HFF-Myc (cell line): Measurements from ENCODE around the gene PRSS33.

Source experiments
- DNase-seq: peaks from one replicate; pipeline ENCODE4 v3.0.0-alpha.2; 2011; ENCODE audit warnings: low read depth; ENCODE audit errors: extremely low read depth
- H3K4me3 ChIP-seq: replicated peaks from 2 replicates; pipeline ENCODE4 v1.5.1; 2011; ENCODE audit warnings: low read depth, mild to moderate bottlenecking, control low read depth, low read length
- CTCF ChIP-seq: IDR thresholded peaks from 2 replicates; pipeline ENCODE4 v1.5.1; 2012; ENCODE audit warnings: mild to moderate bottlenecking, low read depth, low read length, control low read depth; ENCODE audit errors: missing control alignments

PRSS33 gene

GRCh38 chr16:2748757-2749455, 38.5 kb downstream of the PRSS33 start:
- TF ChIP-seq CTCF: no peak
- DNase-seq: no peak
- no peak overlapping the region for H3K4me3 ChIP-seq

GRCh38 chr16:2745961-2746360, 41.4 kb downstream of the PRSS33 start:
- H3K4me3 ChIP-seq: no peak overlapping the region
- TF ChIP-seq CTCF: no peak
- no peak for DNase-seq

GRCh38 chr16:2745116-2745890, 42.1 kb downstream of the PRSS33 start:
- TF ChIP-seq CTCF: no peak
- DNase-seq: no peak
- no peak overlapping the region for H3K4me3 ChIP-seq

- TF ChIP-seq CTCF: no peak
- no peak overlapping the region for H3K4me3 ChIP-seq
- no peak for DNase-seq
Measured at GRCh38 chr16:2744711-2745110, 42.6 kb downstream of the PRSS33 start.

GRCh38 chr16:2743007-2743810, 44.2 kb downstream of the PRSS33 start:
- no peak overlapping the region for H3K4me3 ChIP-seq
- DNase-seq: no peak
- TF ChIP-seq CTCF: no peak

- no peak for TF ChIP-seq CTCF
- no peak for DNase-seq
Measured at GRCh38 chr16:2742323-2743006, 44.9 kb downstream of the PRSS33 start.

More at GRCh38 chr16:2742323-2743006, 44.9 kb downstream of the PRSS33 start:
- H3K4me3 ChIP-seq: no peak overlapping the region
